ENCODE data around the gene EML1.

The EML1 gene

DNA sequence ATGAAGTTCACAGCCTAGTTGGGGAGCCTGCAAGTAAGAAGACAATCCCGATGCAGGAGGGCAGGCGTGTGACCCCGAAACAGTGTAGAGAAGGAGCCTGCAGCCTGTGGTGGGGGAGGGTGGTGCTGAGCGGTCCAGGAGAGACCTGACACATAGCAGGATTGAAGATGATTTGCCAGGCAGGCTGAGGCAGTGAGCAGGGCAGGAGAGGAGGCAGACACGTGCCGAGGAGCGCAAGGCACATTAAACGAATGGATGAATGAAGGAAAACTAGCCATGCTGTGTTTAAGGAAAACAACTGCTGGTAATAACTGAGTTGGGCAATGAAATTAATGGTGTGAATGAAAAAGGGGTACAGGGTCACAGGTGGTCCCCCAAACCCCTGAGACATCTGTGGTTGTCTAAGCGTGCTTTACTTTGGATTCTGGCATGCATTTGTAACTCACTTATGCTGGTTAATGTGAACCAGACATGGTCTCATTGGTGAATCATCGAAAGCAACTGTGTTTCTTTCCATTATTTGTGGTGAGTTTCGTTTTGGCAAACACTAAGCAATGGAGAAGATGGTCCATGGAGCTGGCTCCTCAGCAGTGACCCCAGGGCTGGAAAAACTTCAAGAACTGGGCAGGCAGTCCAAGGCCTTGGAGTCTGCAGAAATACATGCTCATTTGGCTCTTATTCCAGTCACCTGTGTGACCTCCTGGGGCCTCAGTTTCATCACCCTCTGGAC is 175.1 kb downstream of the EML1 start:
- DNase-seq (ENCODE audit: low spot score) = no peak
- TF ChIP-seq, protein P1, sequence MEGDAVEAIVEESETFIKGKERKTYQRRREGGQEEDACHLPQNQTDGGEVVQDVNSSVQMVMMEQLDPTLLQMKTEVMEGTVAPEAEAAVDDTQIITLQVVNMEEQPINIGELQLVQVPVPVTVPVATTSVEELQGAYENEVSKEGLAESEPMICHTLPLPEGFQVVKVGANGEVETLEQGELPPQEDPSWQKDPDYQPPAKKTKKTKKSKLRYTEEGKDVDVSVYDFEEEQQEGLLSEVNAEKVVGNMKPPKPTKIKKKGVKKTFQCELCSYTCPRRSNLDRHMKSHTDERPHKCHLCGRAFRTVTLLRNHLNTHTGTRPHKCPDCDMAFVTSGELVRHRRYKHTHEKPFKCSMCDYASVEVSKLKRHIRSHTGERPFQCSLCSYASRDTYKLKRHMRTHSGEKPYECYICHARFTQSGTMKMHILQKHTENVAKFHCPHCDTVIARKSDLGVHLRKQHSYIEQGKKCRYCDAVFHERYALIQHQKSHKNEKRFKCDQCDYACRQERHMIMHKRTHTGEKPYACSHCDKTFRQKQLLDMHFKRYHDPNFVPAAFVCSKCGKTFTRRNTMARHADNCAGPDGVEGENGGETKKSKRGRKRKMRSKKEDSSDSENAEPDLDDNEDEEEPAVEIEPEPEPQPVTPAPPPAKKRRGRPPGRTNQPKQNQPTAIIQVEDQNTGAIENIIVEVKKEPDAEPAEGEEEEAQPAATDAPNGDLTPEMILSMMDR (IDR thresholded peaks at IDR 0.05; ENCODE audit: borderline replicate concordance, control extremely low read depth, extremely low read depth, insufficient read depth, missing control alignments) = no peak
- in situ Hi-C loops (cut with MboI; ENCODE audit: low sequenced_read_pairs, unreplicated experiment) = no loop called here

DNA sequence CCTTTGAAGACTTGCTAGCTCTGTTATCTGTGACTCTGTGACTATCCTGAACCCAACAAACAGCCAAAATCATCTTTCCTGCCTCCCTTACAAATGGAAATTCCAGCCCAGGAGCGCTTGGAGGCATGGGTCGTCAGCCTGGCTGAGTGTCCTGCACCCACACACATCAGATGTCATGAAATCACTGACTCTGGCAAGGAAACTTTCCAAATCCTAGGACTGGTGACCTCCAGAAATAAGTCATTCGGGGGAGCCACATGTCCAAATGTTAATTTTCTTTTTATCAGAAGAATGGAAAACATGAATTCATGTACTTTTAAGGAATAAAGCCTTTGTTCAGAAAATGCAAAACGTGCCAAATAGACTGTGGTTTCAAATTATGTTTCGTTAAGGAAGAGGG is 175.7 kb downstream of the EML1 start:
- no peak for DNase-seq (ENCODE audit: low spot score)
- in situ Hi-C loops (cut with MboI; ENCODE audit: low sequenced_read_pairs, unreplicated experiment) = no loop called here

DNA sequence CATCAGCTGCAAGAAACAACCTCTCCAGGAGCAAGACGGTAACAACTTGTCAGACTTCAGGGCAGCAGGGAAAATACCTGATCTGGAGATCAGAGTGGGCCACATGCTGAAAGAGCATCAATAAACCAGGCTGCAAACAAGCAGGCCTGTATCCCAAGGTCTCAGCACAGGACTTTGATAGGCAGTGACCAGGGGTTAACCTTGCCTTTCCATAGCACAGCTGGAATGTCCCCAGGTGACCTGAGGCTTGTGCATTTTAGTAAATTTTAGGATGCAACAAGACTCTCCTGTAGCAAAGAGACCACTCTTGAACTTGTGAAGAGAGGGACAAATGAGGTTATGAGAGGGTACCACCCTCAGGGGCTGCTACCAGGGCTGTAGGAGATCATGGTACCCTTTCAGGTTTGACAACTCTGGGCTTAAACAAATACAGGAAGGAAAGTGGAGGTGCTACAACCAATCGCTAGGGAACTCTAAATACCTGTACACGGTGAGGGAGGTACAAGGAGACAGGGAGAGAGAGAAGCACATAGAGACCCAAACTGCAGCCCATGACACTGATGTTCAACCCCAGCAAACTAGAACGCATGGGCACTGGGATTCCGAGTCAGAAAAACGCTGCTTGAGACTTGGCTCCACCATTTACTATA is 176.6 kb downstream of the EML1 start:
- in situ Hi-C loops (cut with MboI; ENCODE audit: low sequenced_read_pairs, unreplicated experiment) = no loop called here
- TF ChIP-seq, protein P1 (IDR thresholded peaks at IDR 0.05; ENCODE audit: borderline replicate concordance, control extremely low read depth, extremely low read depth, insufficient read depth, missing control alignments) = no peak

More for the DNA sequence above, 175.7 kb downstream of the EML1 start:
- TF ChIP-seq, protein P1 (IDR thresholded peaks at IDR 0.05; ENCODE audit: borderline replicate concordance, control extremely low read depth, extremely low read depth, insufficient read depth, missing control alignments) = no peak

DNA sequence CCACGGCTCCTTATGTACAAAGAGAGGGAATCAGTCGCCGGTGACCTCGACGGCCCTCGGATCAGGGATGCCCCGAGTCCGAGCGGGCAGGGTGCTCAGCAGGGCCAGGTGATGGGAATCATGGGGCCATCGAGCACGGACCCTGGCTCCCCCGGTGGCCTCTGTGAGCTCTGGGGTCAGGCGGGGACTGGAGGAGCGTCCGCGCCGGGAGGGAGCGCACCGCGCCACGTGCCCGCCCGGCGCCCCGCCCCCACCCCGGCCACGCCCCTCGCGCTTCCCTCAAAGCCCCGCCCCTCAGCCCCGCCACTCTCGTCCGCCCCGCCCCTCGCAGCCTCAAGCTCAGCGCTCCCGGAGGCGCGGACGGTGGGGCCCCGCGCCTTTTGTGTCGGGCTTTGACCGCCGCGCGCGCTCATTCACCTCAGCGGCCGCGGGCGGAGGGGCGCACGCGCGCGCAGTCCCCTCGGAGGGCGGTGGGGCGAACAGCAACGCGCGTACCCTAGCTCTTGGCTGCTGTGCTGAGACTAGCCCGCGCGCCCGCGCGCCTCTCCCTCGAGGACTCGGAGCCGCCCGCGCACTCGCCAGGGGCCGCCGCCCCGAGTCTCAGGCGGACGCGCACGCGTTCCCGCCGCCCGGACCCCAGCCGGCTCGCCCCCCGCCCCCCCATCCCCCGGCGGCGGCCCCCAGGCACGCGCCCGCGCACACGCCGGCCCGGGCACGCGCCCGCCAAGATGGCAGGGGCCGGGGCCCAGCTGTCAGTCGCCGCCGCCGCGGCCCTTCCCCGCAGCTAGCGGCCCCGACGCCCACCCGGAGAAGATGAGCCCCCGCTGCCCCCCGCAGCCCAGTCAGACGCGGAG is 178.1 kb downstream of the EML1 start:
- in situ Hi-C loops (cut with MboI; ENCODE audit: low sequenced_read_pairs, unreplicated experiment) = no loop called here
- peak; percentile 94 for DNase-seq (ENCODE audit: low spot score)
- TF ChIP-seq, protein P1 (IDR thresholded peaks at IDR 0.05; ENCODE audit: borderline replicate concordance, control extremely low read depth, extremely low read depth, insufficient read depth, missing control alignments) = no peak

More for the DNA sequence above, 176.6 kb downstream of the EML1 start:
- no peak for DNase-seq (ENCODE audit: low spot score)

DNA sequence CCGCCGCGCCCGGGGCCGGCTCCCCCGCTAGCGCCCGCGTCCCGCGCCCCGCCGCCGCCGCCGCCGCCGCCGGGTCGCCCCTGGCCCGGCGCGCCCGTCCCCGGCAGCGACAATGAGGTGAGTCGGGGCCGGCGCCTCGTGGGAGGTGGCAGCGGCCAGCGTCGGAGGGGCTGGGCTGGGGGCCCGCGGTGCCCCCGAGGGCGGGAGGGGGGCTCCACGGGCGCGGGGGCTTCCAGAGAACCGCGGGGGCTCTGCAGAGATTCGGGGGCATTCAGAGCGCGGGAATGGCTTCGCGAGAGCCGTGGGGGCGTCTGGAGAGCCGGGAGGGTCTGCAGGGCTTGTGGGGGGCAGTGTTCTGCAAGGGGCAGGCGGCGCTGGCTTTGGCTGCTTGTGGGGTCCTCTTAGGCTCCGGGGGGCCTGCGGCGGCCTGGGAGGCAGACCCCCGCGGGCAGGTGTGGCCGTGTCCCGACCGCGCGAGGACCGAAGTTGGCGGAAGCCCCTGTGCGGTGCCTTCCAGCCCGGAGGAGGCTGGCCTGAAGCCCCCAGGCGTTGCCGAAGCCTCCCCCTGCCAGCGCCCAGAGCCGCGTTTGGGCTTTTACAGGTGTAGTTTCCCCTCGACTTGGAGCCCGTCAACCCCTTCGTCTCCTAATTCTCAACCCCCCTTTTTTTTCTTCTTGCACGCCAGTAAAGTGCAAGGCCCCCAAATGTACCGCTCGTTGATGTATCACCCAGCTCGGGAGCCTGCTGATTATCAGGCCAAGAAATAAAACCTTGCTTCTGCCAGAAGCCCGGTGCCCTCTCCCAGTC is 178.9 kb downstream of the EML1 start:
- TF ChIP-seq, protein P1 (IDR thresholded peaks at IDR 0.05; ENCODE audit: borderline replicate concordance, control extremely low read depth, extremely low read depth, insufficient read depth, missing control alignments) = no peak
- DNase-seq (ENCODE audit: low spot score) = peak; percentile 47
- in situ Hi-C loops (cut with MboI; ENCODE audit: low sequenced_read_pairs, unreplicated experiment) = no loop called here
